ENCODE measurements around the gene NUDT6.
"Not testable (repeated sequence)": the region's sequence is repeated elsewhere in the genome, so short reads cannot be mapped to it uniquely, and the experiment has no call there.

Gene NUDT6

GRCh38 chr4:122875949-122876348 is 46.4 kb downstream of the NUDT6 start:
- no peak for DNase-seq (ENCODE audit: low read depth in 3 of 3)

GRCh38 chr4:122873821-122874593 is 48.4 kb downstream of the NUDT6 start:
- DNase-seq (ENCODE audit: low read depth in 3 of 3) = no peak

- no peak for DNase-seq (ENCODE audit: low read depth in 3 of 3)
Observed at GRCh38 chr4:122873146-122873545, 49.3 kb downstream of the NUDT6 start.

- not testable (repeated sequence) for DNase-seq (ENCODE audit: low read depth in 3 of 3)
Observed at GRCh38 chr4:122868235-122868634, 54.2 kb downstream of the NUDT6 start.

GRCh38 chr4:122865425-122865824 is 57.0 kb downstream of the NUDT6 start:
- no peak for DNase-seq (ENCODE audit: low read depth in 3 of 3)

- DNase-seq (ENCODE audit: low read depth in 3 of 3) = no peak
Observed at GRCh38 chr4:122863639-122864038, 58.8 kb downstream of the NUDT6 start.

- DNase-seq (ENCODE audit: low read depth in 3 of 3) = no peak
Observed at GRCh38 chr4:122861172-122861943, 61.0 kb downstream of the NUDT6 start.

- no peak for DNase-seq (ENCODE audit: low read depth in 3 of 3)
Observed at GRCh38 chr4:122858705-122859104, 63.7 kb downstream of the NUDT6 start.

- DNase-seq (ENCODE audit: low read depth in 3 of 3) = no peak
Observed at GRCh38 chr4:122857160-122857559, 65.2 kb downstream of the NUDT6 start.

GRCh38 chr4:122855353-122855890 is 67.0 kb downstream of the NUDT6 start:
- no peak for DNase-seq (ENCODE audit: low read depth in 3 of 3)

- no peak for DNase-seq (ENCODE audit: low read depth in 3 of 3)
Observed at GRCh38 chr4:122854447-122855352, 67.7 kb downstream of the NUDT6 start.

GRCh38 chr4:122851568-122851967 is 70.8 kb downstream of the NUDT6 start:
- DNase-seq (ENCODE audit: low read depth in 3 of 3) = no peak

GRCh38 chr4:122849789-122850188 is 72.6 kb downstream of the NUDT6 start:
- DNase-seq (ENCODE audit: low read depth in 3 of 3) = not testable (repeated sequence)

GRCh38 chr4:122847931-122848330 is 74.5 kb downstream of the NUDT6 start:
- no peak for DNase-seq (ENCODE audit: low read depth in 3 of 3)

- no peak for DNase-seq (ENCODE audit: low read depth in 3 of 3)
Observed at GRCh38 chr4:122845760-122846159, 76.6 kb downstream of the NUDT6 start.

- no peak for DNase-seq (ENCODE audit: low read depth in 3 of 3)
Observed at GRCh38 chr4:122845066-122845465, 77.3 kb downstream of the NUDT6 start.

GRCh38 chr4:122844391-122844790 is 78.0 kb downstream of the NUDT6 start:
- not testable (repeated sequence) for DNase-seq (ENCODE audit: low read depth in 3 of 3)

- DNase-seq (ENCODE audit: low read depth in 3 of 3) = no peak
Observed at GRCh38 chr4:122842984-122843531, 79.3 kb downstream of the NUDT6 start.
